HFFc6 (cell line): ENCODE measurements around the gene TMEM255A. TPM values are rescaled to one million over a fixed set of nuclear protein-coding genes. Genes with fewer than 3 reads are reported as not detected.

Experiments used
- DNase-seq: peaks from one replicate; pipeline ENCODE4 v3.0.0-alpha.2; 2018
- H3K27ac Mint-ChIP-seq: 2 replicates; pipeline ENCODE4 v1.8.0; 2020; ENCODE audit warnings: mild to moderate bottlenecking, mixed read lengths
- H3K27me3 Mint-ChIP-seq: 2 replicates; pipeline ENCODE4 v1.8.0; 2021; ENCODE audit warnings: mild to moderate bottlenecking, moderate library complexity, mixed read lengths; ENCODE audit not compliant: insufficient read depth
- H3K36me3 Mint-ChIP-seq: 2 replicates; pipeline ENCODE4 v1.8.0; 2021; ENCODE audit warnings: low read depth, mixed read lengths
- H3K4me1 Mint-ChIP-seq: 2 replicates; pipeline ENCODE4 v1.8.0; 2020; ENCODE audit warnings: low read depth, mixed read lengths
- H3K4me3 Mint-ChIP-seq: 2 replicates; pipeline ENCODE4 v1.8.0; 2020; ENCODE audit warnings: mild to moderate bottlenecking, moderate library complexity, mixed read lengths
- H3K9me3 Mint-ChIP-seq: 2 replicates; pipeline ENCODE4 v1.8.0; 2020; ENCODE audit warnings: mild to moderate bottlenecking, mixed read lengths
- total RNA-seq, 6 experiments: library from RNA; stranded (reverse); fragmentation: NEBNext Ultra II Directional; extraction: Animal tissue kit (Norgen Biotek cat#: 25700); gene quantifications; 2 replicates in 1 of 6; 3 replicates in 5 of 6; pipeline ENCODE4 v1.2.3, GENCODE V29; 2021
- TF ChIP-seq, protein P1 (sequence below): fragments of 200-600 bp; sonication (generic); IDR thresholded peaks from 2 replicates; pipeline ENCODE4 v1.5.0; 2021; ENCODE audit warnings: antibody characterized with exemption, mild to moderate bottlenecking

Gene TMEM255A
- total RNA-seq, 6 experiments from 2014 or later = 0.20 to 0.56 (median 0.33) TPM; not detected in 2

DNA sequence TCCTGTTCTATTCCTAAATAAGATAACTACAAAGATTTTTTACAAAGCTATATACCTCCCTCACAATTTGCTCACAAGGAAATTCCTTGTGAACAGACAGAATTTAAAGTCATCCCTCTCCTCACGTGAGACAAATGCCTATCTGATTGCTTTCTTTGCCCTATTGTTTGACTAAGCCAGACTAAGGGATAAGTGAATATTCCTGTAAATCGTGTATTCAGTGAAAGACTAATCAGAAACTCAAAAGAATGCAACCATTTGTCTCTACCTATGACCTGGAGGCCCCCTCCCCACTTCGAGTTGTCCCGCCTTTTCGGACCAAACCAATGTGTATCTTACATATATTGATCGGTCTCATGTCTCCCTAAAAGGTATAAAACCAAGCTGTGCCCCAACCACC, 76.0 kb downstream of the TMEM255A start:
- H3K9me3 Mint-ChIP-seq = no peaks in the 10 kb centered on the region
- no peak for DNase-seq
- TF ChIP-seq, protein P1, sequence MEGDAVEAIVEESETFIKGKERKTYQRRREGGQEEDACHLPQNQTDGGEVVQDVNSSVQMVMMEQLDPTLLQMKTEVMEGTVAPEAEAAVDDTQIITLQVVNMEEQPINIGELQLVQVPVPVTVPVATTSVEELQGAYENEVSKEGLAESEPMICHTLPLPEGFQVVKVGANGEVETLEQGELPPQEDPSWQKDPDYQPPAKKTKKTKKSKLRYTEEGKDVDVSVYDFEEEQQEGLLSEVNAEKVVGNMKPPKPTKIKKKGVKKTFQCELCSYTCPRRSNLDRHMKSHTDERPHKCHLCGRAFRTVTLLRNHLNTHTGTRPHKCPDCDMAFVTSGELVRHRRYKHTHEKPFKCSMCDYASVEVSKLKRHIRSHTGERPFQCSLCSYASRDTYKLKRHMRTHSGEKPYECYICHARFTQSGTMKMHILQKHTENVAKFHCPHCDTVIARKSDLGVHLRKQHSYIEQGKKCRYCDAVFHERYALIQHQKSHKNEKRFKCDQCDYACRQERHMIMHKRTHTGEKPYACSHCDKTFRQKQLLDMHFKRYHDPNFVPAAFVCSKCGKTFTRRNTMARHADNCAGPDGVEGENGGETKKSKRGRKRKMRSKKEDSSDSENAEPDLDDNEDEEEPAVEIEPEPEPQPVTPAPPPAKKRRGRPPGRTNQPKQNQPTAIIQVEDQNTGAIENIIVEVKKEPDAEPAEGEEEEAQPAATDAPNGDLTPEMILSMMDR = no peak
- peaks cover 1% of the 10 kb centered on the region; the same call in 1 of the 2 replicates for H3K27me3 Mint-ChIP-seq
- H3K36me3 Mint-ChIP-seq = no peaks in the 10 kb centered on the region
- H3K4me1 Mint-ChIP-seq = peaks cover 7% of the 10 kb centered on the region; the same call in 1 of the 2 replicates
- no peak overlapping the region for H3K4me3 Mint-ChIP-seq
- no peak overlapping the region for H3K27ac Mint-ChIP-seq

- H3K4me1 Mint-ChIP-seq = no peaks in the 10 kb centered on the region
- no peak overlapping the region for H3K4me3 Mint-ChIP-seq
- H3K27me3 Mint-ChIP-seq = no peaks in the 10 kb centered on the region; the same call in 1 of the 2 replicates
- TF ChIP-seq, protein P1 = no peak
- no peak for DNase-seq
- no peaks in the 10 kb centered on the region for H3K36me3 Mint-ChIP-seq
- no peak overlapping the region for H3K27ac Mint-ChIP-seq
- H3K9me3 Mint-ChIP-seq = no peaks in the 10 kb centered on the region
These were observed 82.9 kb downstream of the TMEM255A start for GRCh38 chrX:120228187-120228908.

- H3K27me3 Mint-ChIP-seq = no peaks in the 10 kb centered on the region; the same call in none of the 2 replicates
- no peaks in the 10 kb centered on the region for H3K4me1 Mint-ChIP-seq
- no peak for DNase-seq
- no peaks in the 10 kb centered on the region for H3K9me3 Mint-ChIP-seq
- H3K4me3 Mint-ChIP-seq = no peak overlapping the region
- TF ChIP-seq, protein P1 = no peak
- no peaks in the 10 kb centered on the region for H3K36me3 Mint-ChIP-seq
- no peak overlapping the region for H3K27ac Mint-ChIP-seq
These were observed 86.9 kb downstream of the TMEM255A start for GRCh38 chrX:120224388-120224787.

GRCh38 chrX:120223374-120223773, 87.9 kb downstream of the TMEM255A start:
- TF ChIP-seq, protein P1 = no peak
- no peaks in the 10 kb centered on the region for H3K36me3 Mint-ChIP-seq
- no peak overlapping the region for H3K27ac Mint-ChIP-seq
- no peak for DNase-seq
- H3K27me3 Mint-ChIP-seq = no peaks in the 10 kb centered on the region; the same call in none of the 2 replicates
- no peaks in the 10 kb centered on the region for H3K9me3 Mint-ChIP-seq
- no peaks in the 10 kb centered on the region for H3K4me1 Mint-ChIP-seq
- no peak overlapping the region for H3K4me3 Mint-ChIP-seq

DNA sequence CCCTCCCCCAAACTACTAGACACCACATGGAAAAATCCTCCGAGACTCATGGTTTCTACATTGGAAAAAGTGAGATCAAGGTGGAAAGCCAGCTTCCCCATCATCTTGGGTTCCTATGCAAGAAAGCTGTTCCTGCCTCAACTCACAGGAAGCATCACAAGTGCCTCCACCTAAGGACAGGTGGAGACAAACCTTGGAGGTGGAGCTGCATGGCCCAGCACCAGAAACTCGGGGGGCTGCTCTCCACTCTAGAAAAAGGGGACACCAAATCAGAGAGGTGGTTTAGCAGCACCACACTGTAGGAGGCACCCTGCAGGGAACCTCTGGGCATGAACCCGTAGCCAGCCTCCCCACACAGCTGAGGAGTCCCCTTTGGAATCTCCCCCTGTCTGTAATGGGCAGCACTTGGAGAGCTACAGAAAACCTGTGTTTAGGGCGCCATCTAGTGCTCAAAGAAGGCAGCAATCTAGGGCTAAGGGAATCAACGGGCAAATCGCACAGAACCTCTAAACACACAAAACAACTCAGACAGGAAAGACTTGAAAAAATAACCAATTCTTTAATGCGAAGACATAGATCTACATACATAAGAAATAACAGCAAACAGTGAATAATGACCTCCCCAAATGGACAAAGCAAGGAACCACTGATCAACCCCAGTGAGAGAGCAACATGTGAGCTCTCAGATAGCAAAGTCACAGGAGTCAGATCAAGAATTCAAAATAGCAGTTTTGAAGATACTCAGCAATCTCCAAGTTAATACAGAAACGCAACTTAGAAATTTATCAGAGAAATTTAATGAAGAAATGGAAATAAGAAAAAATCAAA, 97.6 kb downstream of the TMEM255A start:
- Mint-ChIP-seq H3K27me3 (peaks cover 11% of the 10 kb centered on the region; the same call in 1 of the 2 replicates), H3K27ac (no peak overlapping the region), H3K36me3 (no peaks in the 10 kb centered on the region), H3K9me3 (no peaks in the 10 kb centered on the region), H3K4me1 (no peaks in the 10 kb centered on the region), H3K4me3 (no peak overlapping the region)
- TF ChIP-seq, protein P1 = peak; percentile 78
- peak; percentile 22 for DNase-seq

Other genes with a start within 250 kb of the TMEM255A start
- not detected for gene RHOXF2B, start 233.8 kb downstream of the TMEM255A start, total RNA-seq
- gene RHOXF1, start 195.5 kb downstream of the TMEM255A start, total RNA-seq = not detected
- gene RHOXF2, start 152.8 kb downstream of the TMEM255A start, total RNA-seq = not detected
- 10 to 100 TPM in 3 of 6 experiments, 1 to 10 TPM in 3; 7.4 to 11.4 (median 10.1) TPM for gene ZBTB33, start 60.6 kb downstream of the TMEM255A start, total RNA-seq
- gene ATP1B4, start 50.6 kb upstream of the TMEM255A start, total RNA-seq = not detected
- 100 to 1,000 TPM in 5 of 6 experiments, 10 to 100 TPM in 1; 95.6 to 124 (median 114) TPM for gene LAMP2, start 157.8 kb upstream of the TMEM255A start, total RNA-seq
- 100 to 1,000 TPM; 116 to 151 (median 134) TPM for gene CUL4B, start 249.5 kb upstream of the TMEM255A start, total RNA-seq